OCI-LY1 (cell line): ENCODE results near the gene STK32B.

ENCODE experiments used
- CTCF ChIP-seq: fragments of 200-600 bp; sonication (generic), shearing (Covaris generic); IDR thresholded peaks from 2 replicates; pipeline ENCODE4 v1.5.1; 2017; ENCODE audit warnings: mild to moderate bottlenecking, antibody characterized with exemption, low read length, moderate library complexity, mixed read lengths
- EZH2 ChIP-seq: fragments of 200-600 bp; sonication (generic), shearing (Covaris generic); IDR thresholded peaks from 2 replicates; pipeline ENCODE4 v1.8.0; 2017; ENCODE audit warnings: borderline replicate concordance, mixed run types, mild to moderate bottlenecking, antibody characterized with exemption, low read length, moderate library complexity, mixed read lengths

GRCh38 chr4:5465956-5466355, 414.7 kb downstream of the STK32B start:
- no peak for TF ChIP-seq EZH2
- TF ChIP-seq CTCF = no peak
